ENCODE data around the gene MESD. TPM values are rescaled to one million over a fixed set of nuclear protein-coding genes. Genes with fewer than 3 reads are reported as not detected.

The MESD gene
- total and polyA plus RNA-seq, 9 of the 15 experiments (the other 6 are each of a cell fraction or from before 2014, with no cell fraction given), result 11.3 to 39.7 (median 22.8) TPM

GRCh38 chr15:81023483-81024264 lies 34.1 kb upstream of the MESD start (continued):
- TF ChIP-seq ZNF449 (CRISPR knock-in tag; IDR thresholded peaks at IDR 0.05) (no peak), JUND (IDR thresholded peaks at IDR 0.05; ENCODE audit: borderline replicate concordance, low read depth, low read length) (0 out of 2 replicates have a peak, but pooled peaks have one; percentile 18), JUND (tag; IDR thresholded peaks at IDR 0.05; ENCODE audit: borderline replicate concordance, low read depth, low read length) (no peak; the same call in 2 of the 3 replicates), MCM2 (IDR thresholded peaks at IDR 0.05; ENCODE audit: low read depth) (no peak), MBD2 (IDR thresholded peaks at IDR 0.05; ENCODE audit: borderline replicate concordance, low read depth) (no peak), ZNF592 (IDR thresholded peaks at IDR 0.05) (peak; percentile 52), RFX7 (CRISPR knock-in tag; IDR thresholded peaks at IDR 0.05) (no peak), E2F6 (IDR thresholded peaks at IDR 0.05; ENCODE audit: borderline replicate concordance in 1 of 2, extremely low read depth in 1 of 2, insufficient read depth in 1 of 2, insufficient read length in 1 of 2, low read depth in 1 of 2, low read length in 1 of 2, poor library complexity in 1 of 2, severe bottlenecking in 1 of 2) (peak in 1 of 2 experiments; percentile 12), ZEB2 (IDR thresholded peaks at IDR 0.05) (no peak), IRF2 (CRISPR knock-in tag; IDR thresholded peaks at IDR 0.05) (no peak), RBM25 (IDR thresholded peaks at IDR 0.05; ENCODE audit: low read depth, low read length, severe bottlenecking) (no peak), ETS1 (conservative IDR thresholded peaks at IDR 0.05; ENCODE audit: control insufficient read depth, low read depth, low read length) (no peak), HEY1 (CRISPR knock-in tag; IDR thresholded peaks at IDR 0.05; ENCODE audit: borderline replicate concordance) (no peak), ZNF41 (CRISPR knock-in tag; conservative IDR thresholded peaks at IDR 0.05) (no peak), PHTF2 (CRISPR knock-in tag; IDR thresholded peaks at IDR 0.05) (no peak), TRIM25 (IDR thresholded peaks at IDR 0.05; ENCODE audit: borderline replicate concordance) (no peak), GATAD2B (IDR thresholded peaks at IDR 0.05; ENCODE audit: borderline replicate concordance) (no peak)
